Measurements from ENCODE around the gene IFI35.

DNA sequence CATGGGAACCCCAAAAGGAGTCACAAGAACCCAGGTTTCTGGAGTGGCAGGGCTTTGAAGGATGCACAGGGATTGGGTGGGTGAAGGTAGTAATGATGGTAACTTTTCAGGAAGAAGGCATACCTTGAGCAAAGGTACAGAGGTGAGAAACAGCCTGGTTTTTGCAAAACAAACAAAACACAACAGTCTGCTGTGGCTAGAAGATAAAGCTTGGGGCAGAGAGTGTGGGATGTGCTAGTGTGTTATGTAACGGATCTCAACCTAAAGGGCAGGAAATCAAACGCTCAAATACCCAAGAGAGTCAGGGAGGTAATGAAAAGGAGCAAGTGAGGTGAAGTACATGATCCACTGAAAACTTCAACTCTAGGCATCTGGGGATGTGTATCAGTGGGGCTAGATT lies 31.3 kb upstream of the IFI35 start:
- no peak for TF ChIP-seq SP1 (IDR thresholded peaks at IDR 0.05; ENCODE audit: low read depth, low read length)
- TF ChIP-seq, protein P1, sequence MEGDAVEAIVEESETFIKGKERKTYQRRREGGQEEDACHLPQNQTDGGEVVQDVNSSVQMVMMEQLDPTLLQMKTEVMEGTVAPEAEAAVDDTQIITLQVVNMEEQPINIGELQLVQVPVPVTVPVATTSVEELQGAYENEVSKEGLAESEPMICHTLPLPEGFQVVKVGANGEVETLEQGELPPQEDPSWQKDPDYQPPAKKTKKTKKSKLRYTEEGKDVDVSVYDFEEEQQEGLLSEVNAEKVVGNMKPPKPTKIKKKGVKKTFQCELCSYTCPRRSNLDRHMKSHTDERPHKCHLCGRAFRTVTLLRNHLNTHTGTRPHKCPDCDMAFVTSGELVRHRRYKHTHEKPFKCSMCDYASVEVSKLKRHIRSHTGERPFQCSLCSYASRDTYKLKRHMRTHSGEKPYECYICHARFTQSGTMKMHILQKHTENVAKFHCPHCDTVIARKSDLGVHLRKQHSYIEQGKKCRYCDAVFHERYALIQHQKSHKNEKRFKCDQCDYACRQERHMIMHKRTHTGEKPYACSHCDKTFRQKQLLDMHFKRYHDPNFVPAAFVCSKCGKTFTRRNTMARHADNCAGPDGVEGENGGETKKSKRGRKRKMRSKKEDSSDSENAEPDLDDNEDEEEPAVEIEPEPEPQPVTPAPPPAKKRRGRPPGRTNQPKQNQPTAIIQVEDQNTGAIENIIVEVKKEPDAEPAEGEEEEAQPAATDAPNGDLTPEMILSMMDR (IDR thresholded peaks at IDR 0.05; ENCODE audit: control extremely low read depth in 1 of 3, insufficient read depth in 1 of 3, low read depth in 1 of 3, low read length in 3 of 3) = no peak

All from H1 (cell line).